GM19397 (cell line): ENCODE measurements around the gene MYPOP.

Source experiments
- ATAC-seq: cut with Tn5 transposase; IDR thresholded peaks from one replicate; pipeline ENCODE4 v1.9.1; 2021; ENCODE audit warnings: mild to moderate bottlenecking, moderate library complexity; ENCODE audit not compliant: unreplicated experiment

MYPOP gene

DNA sequence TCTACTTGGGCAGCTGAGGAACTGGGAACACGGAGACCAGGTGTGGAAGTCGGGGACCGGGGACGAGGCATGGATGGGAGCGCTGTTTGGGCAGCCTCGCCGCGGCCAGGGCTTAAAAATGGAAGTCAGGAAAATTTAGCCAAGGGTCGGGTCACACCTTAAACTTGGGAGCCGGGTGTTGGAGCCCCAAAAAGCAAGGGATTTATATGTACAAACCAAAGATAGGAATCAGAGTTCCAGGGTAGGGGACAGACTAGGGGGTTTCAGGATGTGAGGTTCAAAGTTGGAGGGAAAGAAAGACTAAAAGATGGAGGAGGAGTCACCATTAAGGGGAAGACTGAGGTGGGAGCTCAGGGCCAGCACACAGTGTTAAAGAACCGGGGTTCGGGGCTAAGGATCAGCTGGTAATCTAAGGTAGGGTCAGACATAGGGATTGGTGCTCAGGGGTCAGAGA, 37.8 kb downstream of the MYPOP start:
- ATAC-seq = no peak

DNA sequence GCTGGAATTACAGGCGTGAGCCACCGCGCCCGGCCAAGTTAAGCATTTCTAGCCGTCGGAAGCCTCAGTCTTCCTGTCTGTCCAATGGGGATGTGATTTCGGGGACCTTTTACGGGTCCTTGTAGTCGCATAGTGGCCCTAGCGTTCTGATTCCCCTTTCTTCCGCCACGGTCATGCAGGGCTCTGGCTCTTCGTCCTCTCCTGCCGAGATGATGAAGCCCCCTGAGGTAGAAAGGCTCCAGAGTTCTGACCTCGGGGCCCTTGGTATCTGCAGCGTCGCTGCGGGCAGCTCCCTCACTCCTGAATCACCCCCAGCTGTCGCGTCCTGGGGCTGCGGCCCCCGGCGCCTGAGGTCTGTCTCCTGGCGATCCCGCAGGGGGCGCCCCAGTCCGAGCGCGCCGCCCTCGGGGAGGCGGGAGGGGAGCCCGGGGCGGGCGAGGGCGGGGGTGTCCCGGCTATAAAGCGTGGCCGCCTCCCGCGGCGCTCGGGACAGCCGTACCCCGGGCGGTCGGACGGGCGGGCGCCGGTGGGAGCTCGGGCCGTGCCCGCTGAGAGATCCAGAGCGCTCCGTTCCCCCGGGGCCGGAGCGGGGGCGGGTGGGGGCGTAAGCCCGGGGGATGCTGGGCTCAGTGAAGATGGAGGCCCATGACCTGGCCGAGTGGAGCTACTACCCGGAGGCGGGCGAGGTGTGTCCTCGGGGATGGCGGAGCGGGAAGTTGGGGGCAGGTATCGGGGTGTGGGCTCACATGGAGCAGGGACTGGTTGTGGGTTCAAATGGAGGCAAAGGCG, 38.4 kb downstream of the MYPOP start, which contains the start of gene FOXA3:
Gene FOXA3, plus strand, starts transcription at position 487 of the 789 bp plus-strand sequence. Its CDS starts 131 bp downstream, at position 618.
- ATAC-seq = peak; percentile 41

DNA sequence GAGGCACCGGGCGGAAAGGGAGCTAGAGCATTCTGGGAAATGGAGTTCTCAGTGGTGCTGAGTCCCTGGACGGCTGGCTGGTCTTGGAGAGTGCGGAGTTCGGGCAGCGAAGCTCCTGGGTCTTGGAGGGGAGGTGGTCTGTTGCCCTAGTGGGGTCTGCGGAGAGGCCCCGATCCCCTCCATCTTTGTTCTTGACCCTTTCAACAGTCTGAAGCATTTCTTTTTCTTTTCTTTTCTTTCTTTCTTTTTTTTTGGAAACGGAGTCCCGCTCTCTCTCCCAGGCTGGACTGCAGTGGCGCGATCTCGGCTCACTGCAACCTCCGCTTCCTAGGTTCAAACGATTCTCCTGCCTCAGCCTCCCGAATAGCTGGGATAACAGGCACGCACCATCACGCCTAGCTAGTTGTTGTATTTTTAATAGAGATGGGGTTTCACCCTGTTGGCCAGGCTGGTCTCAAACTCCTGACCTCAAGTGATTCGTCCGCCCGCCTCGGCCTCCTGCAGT, 39.0 kb downstream of the MYPOP start:
- no peak for ATAC-seq

DNA sequence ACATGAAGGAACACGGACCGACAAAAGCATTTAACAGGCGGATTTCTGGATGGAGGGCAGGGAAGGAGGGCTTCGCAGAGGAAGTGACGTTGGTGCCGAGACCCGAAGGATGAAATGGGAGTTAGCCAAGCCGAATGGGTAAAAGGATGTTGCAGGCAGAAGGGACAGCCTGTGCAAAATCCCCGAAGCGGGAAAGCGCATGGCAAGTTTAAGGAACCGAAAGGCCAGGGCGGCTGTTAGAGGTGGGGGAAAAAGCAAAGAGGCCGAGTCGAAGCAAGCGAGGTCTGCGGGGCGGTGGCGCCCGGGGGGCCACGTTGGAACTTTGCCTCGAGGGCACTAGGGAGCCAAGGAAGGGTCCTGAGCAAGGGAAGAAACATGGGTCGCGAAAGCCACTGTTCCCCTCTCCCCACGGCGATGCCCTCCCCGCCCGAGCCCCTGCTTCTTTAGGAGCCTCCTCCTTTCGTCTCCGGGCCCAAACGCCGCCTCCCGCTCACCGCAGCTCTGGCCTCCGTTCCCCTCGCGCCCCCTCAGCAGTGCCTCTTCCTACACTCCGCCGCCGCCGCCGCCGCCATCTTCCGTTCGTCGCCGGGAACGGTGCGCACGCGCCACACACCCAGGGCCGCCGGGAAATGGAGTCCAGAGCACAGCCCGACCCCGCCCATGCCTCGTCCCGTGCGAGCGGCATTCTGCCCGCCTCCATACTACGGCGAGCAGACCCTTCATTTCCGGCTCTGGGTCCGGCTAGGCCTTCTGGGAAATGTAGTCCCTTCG, 39.7 kb downstream of the MYPOP start, which contains the start of gene SYMPK:
Gene SYMPK, minus strand, starts transcription at position 584 of the 771 bp plus-strand sequence. CDS start 8,652 bp downstream, outside the sequence.
- ATAC-seq = peak; percentile 91

DNA sequence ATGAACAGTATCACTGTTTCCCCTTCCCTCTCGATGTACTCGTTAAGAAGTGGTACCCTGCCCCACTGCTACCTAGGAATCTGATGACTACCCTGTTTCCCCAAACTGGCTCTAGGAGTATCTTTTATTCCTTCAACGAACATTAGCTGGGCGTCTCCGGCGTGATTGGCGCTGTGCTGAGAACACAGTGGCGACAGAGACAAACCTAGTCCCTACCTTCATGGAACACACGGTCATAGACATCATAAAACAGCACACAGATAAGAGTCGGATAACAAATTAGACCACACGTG, 40.2 kb downstream of the MYPOP start:
- ATAC-seq = no peak

DNA sequence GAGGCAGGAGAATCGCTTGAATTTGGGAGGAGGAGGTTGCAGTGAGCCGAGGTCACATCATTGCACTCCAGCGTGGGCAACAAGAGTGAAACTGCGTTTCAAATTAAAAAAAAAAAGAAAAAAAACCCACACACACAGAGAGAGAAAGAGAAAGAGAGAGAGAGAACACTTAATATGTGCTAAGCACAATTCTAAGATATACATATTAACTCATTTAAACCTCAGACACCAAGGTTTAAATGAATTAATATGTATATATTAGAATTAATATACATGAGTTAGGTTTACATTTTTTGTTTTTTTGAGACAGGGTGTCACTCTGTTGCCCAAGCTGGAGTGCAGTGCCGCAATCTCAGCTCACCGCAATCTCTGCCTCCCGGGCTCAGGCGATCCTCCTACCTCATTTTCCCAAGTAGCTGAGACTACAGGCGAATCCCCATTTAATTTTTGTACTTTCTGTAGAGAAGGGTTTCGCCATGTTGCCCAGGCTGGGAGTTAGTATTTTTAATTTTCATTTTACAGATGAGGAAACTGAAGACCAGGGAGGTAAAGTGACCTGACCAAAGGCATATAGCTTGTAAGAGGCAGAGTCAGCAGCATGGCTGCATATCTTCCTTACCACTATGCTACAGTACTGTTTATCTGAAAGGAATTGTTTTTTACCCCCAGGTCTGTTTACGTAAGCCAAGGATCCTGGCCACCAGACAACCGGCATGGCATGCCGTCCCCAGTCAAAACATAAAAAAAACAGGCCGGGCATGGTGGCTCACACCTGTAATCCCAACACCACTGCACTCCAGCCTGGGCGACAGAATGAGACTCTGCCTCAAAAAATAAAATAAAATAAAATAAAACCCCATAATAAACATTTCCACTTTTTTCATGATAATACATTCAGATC, 41.8 kb downstream of the MYPOP start:
- no peak for ATAC-seq

DNA sequence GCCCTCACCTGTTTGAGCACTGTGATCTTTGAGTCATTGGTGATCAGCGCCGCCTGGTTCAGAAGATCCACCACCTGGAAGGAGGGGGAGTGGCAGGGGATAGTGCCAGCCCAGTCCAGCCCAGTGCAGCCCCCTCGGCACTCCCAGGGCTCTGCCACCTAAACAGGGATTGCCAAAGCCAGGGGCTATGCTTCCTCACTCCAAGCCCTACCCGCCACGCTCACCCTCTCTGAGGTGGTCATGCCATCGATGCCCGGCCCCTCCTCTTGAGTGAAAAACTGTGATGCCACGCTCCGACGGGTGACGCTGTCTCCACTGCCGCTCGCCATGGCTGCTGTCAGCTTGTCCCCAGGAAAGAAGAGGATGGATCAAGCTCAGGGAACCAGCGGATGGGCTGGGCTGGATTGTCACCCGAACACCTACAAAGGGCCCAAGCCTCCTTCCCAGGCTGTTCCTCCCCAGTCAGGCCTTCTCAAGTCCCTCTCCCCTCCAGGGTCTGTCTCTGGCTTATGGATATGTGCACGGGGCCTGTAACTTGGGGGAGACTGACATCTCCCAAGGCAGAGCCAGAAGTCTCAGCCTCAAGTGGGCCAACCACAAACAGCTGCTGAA, 48.1 kb downstream of the MYPOP start:
- no peak for ATAC-seq

DNA sequence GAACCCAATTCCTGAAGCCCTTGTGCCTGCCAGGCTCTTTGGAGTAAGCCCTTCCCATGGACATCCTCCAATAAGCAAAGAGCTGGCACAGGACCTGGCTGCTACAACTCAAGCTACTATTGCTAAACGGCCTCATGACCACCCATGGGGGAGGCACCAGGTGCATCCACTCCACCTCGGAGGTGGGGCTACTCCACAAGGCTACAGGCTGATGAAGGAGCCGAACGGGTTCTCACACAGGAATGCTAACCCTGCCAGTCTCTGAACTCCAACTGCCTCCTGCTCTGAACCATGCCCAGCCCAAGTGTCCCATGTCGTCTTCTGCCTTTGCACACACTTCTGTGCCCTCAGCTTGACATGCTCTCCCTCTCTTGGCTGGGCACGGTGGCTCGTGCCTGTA, 49.4 kb downstream of the MYPOP start:
- no peak for ATAC-seq

DNA sequence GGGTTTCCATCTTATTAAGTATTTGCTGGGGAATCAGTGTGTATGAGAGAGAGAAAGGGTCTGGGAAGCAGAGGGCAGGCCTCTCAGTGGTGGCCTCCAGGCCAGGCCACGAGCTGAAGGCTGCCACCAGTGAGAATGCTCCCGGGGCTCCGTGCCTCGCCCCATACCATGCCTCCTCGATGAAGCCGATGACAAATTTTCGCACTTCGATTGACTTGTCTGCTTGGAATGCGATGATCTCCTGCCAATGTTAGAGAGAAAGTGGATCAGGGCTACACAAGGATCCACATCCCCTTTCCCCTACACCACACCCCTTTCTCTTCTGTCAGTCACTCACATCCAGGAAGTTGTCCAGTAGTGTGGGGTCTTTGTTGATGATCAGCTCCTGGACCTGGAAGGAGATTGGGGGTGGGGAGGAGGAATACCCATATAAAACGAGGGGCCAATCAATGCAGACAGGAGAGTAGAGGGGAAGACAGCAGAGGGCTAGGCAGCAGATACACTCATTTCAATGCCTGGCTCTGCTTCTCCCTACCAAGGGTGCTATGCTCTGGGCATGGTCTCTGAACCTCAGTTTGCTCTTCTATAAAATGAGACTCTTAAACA, 50.2 kb downstream of the MYPOP start:
- no peak for ATAC-seq

DNA sequence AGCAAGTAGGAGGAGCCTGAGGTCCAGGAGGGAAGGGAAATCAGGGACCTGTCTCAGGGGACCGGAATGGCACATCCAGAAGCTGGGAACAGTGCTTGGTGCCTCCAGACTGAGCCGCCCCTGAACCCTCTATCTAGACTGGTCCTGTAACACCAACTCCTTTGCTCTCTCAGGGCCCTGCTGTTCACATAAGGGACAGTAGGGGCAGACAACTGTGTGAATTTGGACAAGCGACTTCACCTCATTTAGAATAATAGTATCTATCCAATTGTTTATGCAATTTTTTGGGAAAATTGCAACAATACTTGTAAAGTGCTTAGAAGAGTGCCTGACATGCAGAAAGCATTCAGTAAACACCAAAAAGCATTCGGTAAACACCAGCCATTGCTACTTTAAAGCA, 53.5 kb downstream of the MYPOP start:
- no peak for ATAC-seq

DNA sequence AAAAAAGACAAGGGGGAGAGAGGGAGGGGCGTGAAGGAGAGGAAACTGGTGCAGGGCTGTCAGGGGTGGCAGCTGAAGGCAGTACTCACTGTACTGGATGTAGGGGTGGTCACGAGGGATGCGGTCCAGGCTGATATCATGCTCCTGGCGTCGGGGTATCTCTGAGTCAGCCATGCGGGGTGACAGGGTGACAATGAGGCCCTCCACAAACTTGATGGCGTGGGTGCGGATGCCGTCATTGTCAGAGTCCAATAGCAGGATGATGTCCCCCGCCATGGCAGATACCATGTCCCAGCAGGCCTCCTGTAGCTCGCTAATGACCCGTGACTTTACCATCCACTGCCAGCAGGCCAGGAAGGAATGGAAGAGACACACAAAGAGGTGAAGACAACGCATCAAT, 54.8 kb downstream of the MYPOP start:
- ATAC-seq = no peak

DNA sequence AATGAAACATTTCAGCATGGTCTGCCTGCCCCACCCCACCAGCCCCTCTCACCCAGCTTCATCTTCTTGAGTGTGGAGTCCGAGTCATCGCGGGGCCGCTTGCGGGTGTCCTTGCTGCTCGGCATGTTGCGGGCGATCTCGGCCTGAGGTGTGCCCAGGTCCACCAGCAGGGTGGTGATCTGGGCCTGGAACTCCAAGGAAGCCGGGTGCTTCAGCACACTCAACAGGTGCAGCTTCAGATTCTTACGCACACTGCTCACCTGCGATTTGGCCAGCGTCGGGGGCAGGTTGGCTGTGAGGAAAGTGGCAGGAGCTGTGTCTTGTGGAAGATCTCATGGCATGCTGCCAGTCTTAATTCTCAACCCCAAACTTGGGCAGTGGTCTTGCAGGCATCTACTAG, 60.2 kb downstream of the MYPOP start:
- ATAC-seq = no peak
